ENCODE data around the gene NUCKS1.
A peak's percentile ranks its signal among the peaks of the same experiment; 100 is the strongest.
"Not testable (repeated sequence)": the region's sequence is repeated elsewhere in the genome, so short reads cannot be mapped to it uniquely, and the experiment has no call there.

Gene NUCKS1

DNA sequence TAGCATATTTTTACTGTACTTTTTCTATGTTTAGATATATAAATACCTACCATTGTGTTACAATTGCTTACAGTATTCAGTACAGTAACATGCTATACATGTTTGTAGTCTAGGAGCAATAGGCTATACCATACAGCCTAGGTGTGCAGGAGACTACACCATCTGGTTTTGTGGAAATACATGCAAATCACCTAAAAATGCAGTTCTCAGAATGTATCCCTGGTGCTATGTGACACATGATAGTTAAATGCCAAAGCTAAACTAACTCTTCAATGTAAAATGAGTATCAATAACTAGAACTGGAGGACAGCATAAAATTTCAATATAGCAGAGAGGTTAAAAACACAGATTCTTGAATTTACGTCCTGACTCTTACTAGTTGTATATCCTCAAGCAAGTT lies 14.8 kb downstream of the NUCKS1 start:
- TF ChIP-seq, protein P1, sequence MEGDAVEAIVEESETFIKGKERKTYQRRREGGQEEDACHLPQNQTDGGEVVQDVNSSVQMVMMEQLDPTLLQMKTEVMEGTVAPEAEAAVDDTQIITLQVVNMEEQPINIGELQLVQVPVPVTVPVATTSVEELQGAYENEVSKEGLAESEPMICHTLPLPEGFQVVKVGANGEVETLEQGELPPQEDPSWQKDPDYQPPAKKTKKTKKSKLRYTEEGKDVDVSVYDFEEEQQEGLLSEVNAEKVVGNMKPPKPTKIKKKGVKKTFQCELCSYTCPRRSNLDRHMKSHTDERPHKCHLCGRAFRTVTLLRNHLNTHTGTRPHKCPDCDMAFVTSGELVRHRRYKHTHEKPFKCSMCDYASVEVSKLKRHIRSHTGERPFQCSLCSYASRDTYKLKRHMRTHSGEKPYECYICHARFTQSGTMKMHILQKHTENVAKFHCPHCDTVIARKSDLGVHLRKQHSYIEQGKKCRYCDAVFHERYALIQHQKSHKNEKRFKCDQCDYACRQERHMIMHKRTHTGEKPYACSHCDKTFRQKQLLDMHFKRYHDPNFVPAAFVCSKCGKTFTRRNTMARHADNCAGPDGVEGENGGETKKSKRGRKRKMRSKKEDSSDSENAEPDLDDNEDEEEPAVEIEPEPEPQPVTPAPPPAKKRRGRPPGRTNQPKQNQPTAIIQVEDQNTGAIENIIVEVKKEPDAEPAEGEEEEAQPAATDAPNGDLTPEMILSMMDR (IDR thresholded peaks at IDR 0.05; ENCODE audit: insufficient read depth, low read depth, low read length, missing control alignments): no peak
- DNase-seq (ENCODE audit: low read depth): no peak
- H3K4me3 ChIP-seq (ENCODE audit: low read depth, low read length): no peak overlapping the region

DNA sequence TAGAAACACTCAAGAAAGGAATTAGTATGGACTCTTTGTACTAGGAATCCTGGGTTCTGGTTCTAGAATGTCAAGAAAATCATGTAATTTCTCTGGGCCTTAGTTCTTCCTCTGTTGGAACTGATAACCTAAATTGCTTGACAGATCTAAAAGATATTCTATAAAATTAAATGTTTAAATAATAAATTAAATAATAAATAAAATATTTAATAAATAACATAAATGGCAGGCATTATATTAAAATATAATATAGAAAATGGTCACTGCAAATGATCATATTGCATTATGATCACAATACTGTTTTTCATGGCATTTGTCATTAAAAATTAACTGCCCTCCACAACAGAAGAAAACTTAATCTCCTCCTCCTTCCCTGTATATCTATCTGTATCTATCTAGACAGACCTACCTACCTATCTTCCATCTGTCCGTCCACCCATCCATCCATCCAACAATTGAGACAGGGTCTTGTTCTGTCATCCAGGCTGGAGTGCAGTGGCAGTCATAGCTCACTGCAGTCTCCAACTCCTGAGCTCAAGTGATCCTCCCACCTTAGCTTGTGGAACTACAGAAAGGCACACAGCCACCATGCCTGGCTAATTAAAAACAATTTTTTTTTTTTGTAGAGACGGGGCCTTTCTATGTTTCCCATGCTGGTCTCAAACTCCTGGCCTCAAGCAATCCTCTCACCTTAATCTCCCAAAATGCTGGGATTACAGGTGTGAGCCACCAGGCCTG lies 16.4 kb downstream of the NUCKS1 start:
- no peak overlapping the region for H3K4me3 ChIP-seq (ENCODE audit: low read depth, low read length)
- TF ChIP-seq, protein P1 (IDR thresholded peaks at IDR 0.05; ENCODE audit: insufficient read depth, low read depth, low read length, missing control alignments): no peak
- DNase-seq (ENCODE audit: low read depth): no peak

DNA sequence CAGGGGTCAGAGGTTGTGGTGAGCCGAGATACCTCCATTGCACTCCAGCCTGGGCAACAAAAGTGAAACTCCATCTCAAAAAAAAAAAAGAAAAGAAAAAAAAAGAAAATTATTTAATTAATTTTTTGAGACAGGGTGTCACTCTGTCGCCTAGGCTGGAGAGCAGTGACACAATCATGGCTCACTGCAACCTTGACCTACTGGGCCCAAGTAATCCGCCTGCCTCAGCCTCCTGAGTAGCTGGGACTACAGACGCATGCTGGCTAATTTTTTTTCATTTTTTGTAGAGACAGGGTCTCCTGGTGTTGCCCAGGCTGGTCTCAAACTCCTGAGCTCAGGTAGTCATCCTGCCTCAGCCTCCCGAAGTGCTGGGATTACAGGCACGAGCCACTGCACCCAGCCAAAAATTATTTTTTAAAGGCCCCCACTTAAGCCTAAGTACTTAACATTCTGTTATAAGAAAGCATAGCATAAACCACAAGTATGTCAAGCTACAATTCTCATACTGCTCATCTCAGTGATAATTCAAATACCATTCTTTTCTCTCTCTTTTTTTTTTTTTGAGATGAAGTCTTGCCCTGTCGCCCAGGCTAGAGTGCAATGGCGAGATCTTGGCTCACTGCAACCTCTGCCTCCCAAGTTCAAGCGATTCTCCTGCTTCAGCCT lies 19.9 kb downstream of the NUCKS1 start:
- H3K4me3 ChIP-seq (ENCODE audit: low read depth, low read length): no peak overlapping the region
- TF ChIP-seq, protein P1 (IDR thresholded peaks at IDR 0.05; ENCODE audit: insufficient read depth, low read depth, low read length, missing control alignments): no peak
- no peak for DNase-seq (ENCODE audit: low read depth)

DNA sequence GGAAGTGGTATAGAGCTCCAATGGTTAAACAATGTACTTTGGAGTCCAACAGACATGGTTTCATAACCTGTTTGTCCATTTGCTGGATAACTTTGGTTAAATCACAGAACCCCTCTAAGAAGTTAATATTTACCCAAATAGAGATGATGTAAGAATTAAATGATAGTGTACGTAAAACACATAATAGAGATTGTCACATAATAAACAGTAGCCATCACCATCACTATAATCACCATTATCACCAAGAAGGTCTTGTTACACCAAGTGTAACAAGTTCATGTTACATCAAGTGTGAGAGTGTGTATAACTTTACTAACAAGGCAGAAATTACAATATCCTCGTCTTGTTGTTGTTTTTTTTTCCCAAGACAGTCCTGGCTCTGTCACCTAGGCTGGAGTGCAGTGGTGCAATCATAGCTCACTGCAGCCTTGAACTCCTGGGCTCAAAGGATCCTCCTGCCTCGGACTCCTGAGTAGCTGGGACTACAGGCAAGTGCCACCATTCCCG lies 23.3 kb downstream of the NUCKS1 start:
- DNase-seq (ENCODE audit: low read depth): no peak
- TF ChIP-seq, protein P1 (IDR thresholded peaks at IDR 0.05; ENCODE audit: insufficient read depth, low read depth, low read length, missing control alignments): no peak

DNA sequence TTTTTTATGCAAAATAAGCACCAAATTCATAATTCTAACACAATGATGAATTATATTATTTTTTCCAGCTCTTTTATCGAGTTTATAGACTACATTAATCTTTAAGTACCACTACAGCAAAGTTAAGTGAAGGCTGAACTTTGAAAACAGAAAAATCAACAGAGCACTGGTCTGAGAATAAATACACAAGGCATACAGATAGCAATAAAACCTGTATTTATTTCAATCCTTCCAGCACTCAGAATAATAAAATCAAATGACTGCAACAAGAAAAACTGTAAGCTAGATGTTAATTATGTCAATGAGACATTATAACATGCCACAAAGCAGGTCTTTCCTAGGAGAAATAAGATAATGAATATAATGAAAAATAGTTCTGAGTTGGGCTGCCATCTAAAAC lies 24.5 kb downstream of the NUCKS1 start:
- no peak for DNase-seq (ENCODE audit: low read depth)
- TF ChIP-seq, protein P1 (IDR thresholded peaks at IDR 0.05; ENCODE audit: insufficient read depth, low read depth, low read length, missing control alignments): no peak
- no peak overlapping the region for H3K4me3 ChIP-seq (ENCODE audit: low read depth, low read length)

More for the DNA sequence above, 23.3 kb downstream of the NUCKS1 start:
- H3K4me3 ChIP-seq (ENCODE audit: low read depth, low read length): no peak overlapping the region

DNA sequence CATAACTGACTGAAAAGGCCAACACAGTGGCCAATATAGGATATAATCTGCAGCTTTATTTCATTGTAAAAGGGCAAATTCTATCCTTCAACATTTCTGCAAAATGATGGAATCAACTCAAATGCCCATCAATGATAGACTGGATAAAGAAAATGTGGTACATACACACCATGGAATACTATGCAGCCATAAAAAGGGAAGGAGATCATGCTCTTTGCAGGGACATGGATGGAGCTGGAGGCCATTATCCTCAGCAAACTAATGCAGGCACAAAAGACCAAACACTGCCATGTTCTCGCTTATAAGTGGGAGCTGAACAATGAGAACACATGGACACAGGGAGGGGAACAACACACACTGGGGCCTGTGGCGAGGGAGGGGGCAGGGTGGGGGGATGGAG lies 29.2 kb downstream of the NUCKS1 start:
- DNase-seq (ENCODE audit: low read depth); H3K4me3 ChIP-seq (ENCODE audit: low read depth, low read length): not testable (repeated sequence)

DNA sequence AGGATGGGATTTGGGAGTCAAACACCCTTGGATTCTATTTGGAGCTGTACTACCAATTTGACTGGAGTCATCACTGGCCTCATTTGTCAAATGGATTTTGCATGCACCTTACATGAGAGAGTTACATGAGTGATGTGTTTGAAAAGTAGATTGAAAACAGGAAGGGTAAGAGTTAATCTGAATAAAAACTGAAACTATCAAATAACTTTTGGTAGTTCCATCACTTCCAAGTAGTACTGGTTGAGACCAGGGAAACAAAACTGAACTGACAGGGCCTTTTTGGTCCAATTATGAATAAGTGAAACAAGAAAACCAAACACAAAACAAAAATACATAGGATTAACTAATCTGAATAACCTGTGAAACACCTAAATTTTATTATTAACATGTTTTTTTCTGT lies 30.2 kb downstream of the NUCKS1 start:
- peak; percentile 38 for DNase-seq (ENCODE audit: low read depth)
- TF ChIP-seq, protein P1 (IDR thresholded peaks at IDR 0.05; ENCODE audit: insufficient read depth, low read depth, low read length, missing control alignments): no peak
- H3K4me3 ChIP-seq (ENCODE audit: low read depth, low read length): no peak overlapping the region
